ENCODE results near the gene TMEM45B.
A peak's percentile ranks its signal among the peaks of the same experiment; 100 is the strongest.
"Not testable (repeated sequence)": the region's sequence is repeated elsewhere in the genome, so short reads cannot be mapped to it uniquely, and the experiment has no call there.

The TMEM45B gene

DNA sequence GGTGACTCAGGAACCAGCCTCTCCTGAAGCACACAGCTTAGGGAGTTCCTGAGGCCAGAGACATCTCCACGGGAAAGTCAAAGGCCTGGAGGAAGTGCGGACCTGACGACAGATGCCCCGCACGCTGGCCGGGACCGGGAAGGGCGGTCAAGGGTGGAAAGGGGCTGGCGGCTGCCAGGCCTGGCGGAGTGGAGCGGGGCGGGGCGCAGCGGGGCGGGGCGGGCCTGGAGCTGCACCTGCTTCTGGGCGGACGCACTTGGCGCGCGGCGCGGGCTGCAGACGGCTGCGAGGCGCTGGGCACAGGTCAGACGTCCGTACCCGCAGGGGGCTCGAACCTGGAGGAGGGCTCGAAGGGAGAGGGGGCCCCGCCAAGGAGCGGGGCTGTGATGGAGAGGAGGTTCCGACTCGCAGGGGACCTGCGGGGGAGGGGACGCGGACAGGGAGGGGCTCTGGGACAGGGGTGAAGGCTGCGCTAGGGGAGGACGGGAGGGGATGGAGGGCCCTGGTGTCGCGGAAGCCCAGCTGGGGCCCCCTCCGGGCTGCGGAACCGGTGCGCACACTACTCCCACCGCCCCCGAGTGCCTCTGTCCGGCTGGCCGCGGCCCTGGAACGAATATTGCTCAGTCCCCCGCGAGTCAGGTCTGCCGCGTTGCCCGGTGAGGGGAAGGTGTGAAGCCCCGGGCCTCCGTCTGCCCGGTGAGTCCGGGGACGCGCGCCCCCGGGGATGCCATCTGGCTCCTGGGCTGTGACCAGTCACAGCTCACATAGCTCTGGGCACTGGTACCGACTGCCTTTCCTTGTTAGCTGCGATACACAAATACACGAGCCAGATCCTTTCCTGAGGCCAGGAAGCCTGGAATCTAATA lies at the start of gene TMEM45B:
TSS of gene TMEM45B (plus strand) at position 253 of the 866 bp plus-strand sequence. CDS start 36,635 bp downstream, outside the sequence.
- peak; percentile 69 for DNase-seq

- DNase-seq: peak; percentile 28
These were observed 48.6 kb upstream of the TMEM45B start for GRCh38 chr11:129766898-129767604.

DNA sequence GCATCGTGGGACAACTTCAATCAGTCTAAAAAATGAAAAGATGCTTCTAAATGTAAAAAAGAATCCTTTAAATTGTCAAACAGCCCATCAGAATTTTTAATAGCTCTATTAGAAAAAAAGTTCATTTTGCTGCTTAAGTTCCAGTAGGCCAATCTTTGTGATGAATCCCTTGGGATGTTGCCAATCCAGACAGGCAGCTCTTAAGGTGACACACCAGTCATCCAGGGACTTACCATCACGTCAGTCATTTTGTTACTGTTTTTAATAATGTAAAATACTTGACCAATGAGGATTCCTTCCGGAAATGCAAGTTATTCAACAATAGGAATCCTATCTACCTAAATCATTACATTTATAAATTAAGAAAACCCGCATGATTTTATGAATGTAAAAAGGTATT lies 47.8 kb upstream of the TMEM45B start:
- no peak for DNase-seq

DNA sequence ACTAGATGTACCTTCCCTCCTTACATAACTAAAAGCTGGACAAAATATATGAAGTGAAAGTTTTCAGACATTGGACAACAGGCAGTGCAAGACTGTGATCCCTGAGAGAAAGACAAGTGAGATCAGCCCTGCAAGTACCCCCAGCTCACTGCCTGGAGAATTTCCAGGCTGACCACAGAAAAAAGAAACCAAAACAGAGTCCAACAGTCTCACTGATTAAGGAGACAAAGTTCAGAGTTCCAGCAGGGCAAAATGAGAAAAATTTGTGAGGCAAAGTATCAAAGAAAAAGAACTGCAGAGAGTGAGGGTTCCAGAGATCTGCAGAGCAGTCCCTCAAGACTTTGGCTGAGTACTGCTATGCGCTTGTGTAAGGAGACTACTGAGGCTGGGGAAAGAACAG lies 47.3 kb upstream of the TMEM45B start:
- no peak for DNase-seq

- DNase-seq: no peak
These were observed 46.6 kb upstream of the TMEM45B start for GRCh38 chr11:129769059-129769458.

GRCh38 chr11:129770993-129771392 lies 44.7 kb upstream of the TMEM45B start:
- DNase-seq: no peak

- DNase-seq: not testable (repeated sequence)
These were observed 44.2 kb upstream of the TMEM45B start for GRCh38 chr11:129771456-129771855.

DNA sequence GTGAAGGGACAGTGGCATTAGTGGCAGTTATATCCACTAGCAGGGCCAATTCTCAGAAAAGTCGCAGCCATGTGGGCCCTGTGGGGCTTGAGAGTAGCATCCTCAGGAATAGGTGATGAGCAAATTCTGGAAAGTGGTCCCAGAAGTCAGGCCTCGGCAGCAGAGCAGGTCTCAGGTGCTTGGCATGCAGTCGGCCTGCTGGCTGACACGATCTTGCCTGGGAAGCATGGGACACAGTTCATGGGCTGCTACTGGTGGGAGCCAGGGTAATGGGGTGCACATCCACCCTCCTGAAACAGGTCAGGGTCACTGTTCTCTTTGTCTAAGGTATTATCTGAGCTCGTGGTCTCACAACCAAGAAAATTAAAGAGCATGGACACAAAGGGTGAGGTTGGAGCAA lies 36.8 kb upstream of the TMEM45B start:
- DNase-seq: no peak

DNA sequence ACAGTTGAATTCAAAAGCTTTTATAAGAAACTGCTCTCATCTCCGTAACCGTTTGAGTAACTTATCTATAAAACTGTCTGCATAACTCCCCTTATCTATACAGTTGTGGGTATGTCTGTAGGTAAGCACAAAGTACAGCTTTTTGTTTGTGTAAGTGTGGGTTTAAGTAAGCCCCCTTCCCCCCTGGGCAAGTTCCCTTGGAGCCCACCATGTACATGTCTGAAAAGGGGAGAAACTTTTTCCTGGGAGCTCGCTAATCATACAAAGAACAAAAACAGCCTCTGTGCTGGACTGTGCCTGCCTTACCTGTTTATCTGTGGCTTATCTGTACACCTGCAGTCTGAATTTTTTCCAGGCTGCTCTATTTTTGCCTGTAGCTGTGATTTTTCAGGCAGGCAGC lies 36.3 kb upstream of the TMEM45B start:
- no peak for DNase-seq

- no peak for DNase-seq
These were observed 30.1 kb upstream of the TMEM45B start for GRCh38 chr11:129785383-129786111.

GRCh38 chr11:129786112-129786416 lies 29.6 kb upstream of the TMEM45B start:
- DNase-seq: not testable (repeated sequence)

- no peak for DNase-seq
These were observed 28.0 kb upstream of the TMEM45B start for GRCh38 chr11:129787532-129788155.

GRCh38 chr11:129788278-129788677 lies 27.4 kb upstream of the TMEM45B start:
- DNase-seq: no peak

DNA sequence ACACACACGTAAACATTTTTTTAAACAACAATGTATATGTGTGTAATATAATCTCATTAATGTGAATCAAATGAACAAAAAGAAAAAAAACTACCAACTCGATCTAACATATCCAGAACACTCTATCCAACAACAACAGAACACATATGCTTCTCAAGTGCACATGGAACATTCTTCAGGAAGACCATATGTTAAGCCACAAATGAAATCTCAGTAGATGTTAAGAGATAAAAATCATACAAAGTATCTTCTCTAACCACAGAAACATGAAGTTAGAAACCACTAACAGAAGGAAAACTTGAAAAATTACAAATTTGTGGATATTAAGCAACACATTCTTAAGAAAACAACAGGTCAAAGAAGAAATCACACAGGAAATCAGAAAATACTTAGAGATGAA lies 25.5 kb upstream of the TMEM45B start:
- no peak for DNase-seq

GRCh38 chr11:129791515-129791914 lies 24.1 kb upstream of the TMEM45B start:
- DNase-seq: no peak

DNA sequence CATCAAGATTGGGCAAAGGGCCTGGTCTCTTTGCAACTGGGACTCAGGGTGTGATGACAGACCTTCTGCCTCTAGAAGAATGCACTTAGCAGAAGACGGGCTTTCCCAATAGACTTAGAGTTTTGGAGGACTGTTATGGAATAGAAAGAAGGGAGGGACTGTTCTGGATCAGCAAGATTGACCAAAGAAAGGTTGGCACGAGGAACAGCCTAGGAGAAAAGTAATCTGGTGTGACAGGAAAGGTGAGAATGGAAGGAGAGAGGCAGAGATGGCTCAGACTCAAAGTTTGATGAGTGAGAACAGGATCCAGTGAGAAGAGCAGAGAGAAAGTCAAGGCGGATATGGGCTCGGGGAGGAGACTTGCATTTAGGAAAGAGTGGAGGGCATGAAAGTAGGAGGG lies 23.0 kb upstream of the TMEM45B start:
- no peak for DNase-seq

- no peak for DNase-seq
These were observed 20.6 kb upstream of the TMEM45B start for GRCh38 chr11:129795089-129795488.

- DNase-seq: no peak
These were observed 17.4 kb upstream of the TMEM45B start for GRCh38 chr11:129798212-129798611.

DNA sequence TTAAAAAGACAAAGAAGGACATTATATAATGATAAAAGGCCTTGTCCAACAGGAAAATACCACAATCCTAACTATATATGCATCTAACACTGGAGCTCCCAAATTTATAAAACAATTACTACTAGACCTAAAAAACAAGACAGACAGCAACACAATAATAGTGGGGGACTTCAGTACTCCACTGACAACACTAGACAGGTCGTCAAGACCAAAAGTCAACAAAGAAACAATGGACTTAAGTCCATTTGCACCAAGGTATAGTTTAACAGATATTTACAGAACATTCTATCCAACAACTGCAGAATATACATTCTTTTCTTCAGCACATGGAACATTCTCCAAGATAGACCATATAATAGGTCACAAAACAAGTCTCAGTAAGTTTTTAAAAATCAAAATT lies 15.5 kb upstream of the TMEM45B start:
- DNase-seq: not testable (repeated sequence)

DNA sequence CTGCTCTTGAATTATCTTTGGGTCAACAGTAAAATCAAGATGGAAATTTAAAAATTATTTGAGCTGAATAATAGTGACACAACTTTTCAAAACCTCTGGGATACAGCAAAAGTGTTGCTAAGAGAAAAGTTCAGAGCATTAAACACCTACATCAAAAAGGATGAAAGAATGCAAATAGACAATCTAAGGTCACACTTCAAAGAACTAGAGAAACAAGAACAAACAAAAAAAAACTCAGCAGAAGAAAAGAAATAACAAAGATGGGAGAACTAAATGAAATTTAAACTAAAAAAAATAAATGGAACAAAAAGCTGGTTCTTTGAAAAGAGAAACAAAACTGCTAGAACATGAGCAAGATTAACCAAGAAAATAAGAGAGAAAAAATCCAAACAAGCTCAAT lies 15.0 kb upstream of the TMEM45B start:
- DNase-seq: no peak

- no peak for DNase-seq
These were observed 12.1 kb upstream of the TMEM45B start for GRCh38 chr11:129803533-129803932.

DNA sequence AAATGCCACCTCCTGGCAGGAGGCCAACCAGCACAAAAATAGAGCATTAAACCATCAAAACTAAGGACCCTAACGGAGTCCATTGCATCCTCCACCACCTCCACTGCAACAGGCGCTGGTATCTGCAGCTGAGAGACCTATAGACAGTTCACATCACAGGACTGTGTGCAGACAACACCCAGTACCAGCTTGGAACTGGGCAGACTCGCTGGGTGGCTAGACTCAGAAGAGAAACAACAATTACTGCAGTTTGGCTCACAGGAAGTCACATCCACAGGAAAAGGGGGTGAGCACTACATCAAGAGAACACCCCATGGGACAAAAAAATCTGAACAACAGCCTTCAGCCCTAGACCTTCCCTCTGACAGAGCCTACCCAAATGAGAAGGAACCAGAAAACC lies 11.6 kb upstream of the TMEM45B start:
- DNase-seq: no peak

GRCh38 chr11:129808241-129808640 lies 7.4 kb upstream of the TMEM45B start:
- DNase-seq: not testable (repeated sequence)

Data from eye (tissue), 1 donor.